ENCODE results near the gene FLNB.

FLNB gene

GRCh38 chr3:58098531-58098930, 90.3 kb downstream of the FLNB start:
- H3K4me1 ChIP-seq (ENCODE audit: control insufficient read depth, insufficient read depth, low read length): no peaks in the 10 kb centered on the region
- H3K36me3 ChIP-seq (ENCODE audit: control insufficient read depth in 2 of 2, insufficient read depth in 1 of 2, low read length in 2 of 2): peaks cover 0 to 80% of the 10 kb centered on the region in 2 experiments; a peak in 2 of 3 replicates
- H3K27ac ChIP-seq (ENCODE audit: extremely low read depth, low read depth, low read length): no peak overlapping the region
- CTCF ChIA-PET: no interaction called here
- TF ChIP-seq ZNF350 (tag by site-specific recombination; IDR thresholded peaks at IDR 0.05): no peak
- TF ChIP-seq CTCF (tag by site-specific recombination; IDR thresholded peaks at IDR 0.05): no peak
- TF ChIP-seq ZNF211 (tag by site-specific recombination; IDR thresholded peaks at IDR 0.05; ENCODE audit: low read depth): no peak
- H3K4me3 ChIP-seq (ENCODE audit: low read depth, low read length): no peak overlapping the region
- POLR2A ChIA-PET: no interaction called here
- no peaks in the 10 kb centered on the region for H3K9me3 ChIP-seq (ENCODE audit: control insufficient read depth, insufficient read depth, low read depth, low read length)

- CTCF ChIA-PET: no interaction called here
- POLR2A ChIA-PET: no interaction called here
- H3K36me3 ChIP-seq (ENCODE audit: control insufficient read depth in 2 of 2, insufficient read depth in 1 of 2, low read length in 2 of 2): peaks cover 0 to 89% of the 10 kb centered on the region in 2 experiments; a peak in 2 of 3 replicates
- H3K9me3 ChIP-seq (ENCODE audit: control insufficient read depth, insufficient read depth, low read depth, low read length): no peaks in the 10 kb centered on the region
- H3K4me3 ChIP-seq (ENCODE audit: low read depth, low read length): no peak overlapping the region
- H3K27ac ChIP-seq (ENCODE audit: extremely low read depth, low read depth, low read length): no peak overlapping the region
- H3K4me1 ChIP-seq (ENCODE audit: control insufficient read depth, insufficient read depth, low read length): no peaks in the 10 kb centered on the region
- TF ChIP-seq ZNF19 (tag by site-specific recombination; IDR thresholded peaks at IDR 0.05; ENCODE audit: low read depth) (no peak), ZBTB44 (tag by site-specific recombination; IDR thresholded peaks at IDR 0.05) (no peak), ZNF169 (tag by site-specific recombination; IDR thresholded peaks at IDR 0.05) (no peak), RBAK (tag by site-specific recombination; IDR thresholded peaks at IDR 0.05) (no peak), ZNF423 (tag by site-specific recombination; IDR thresholded peaks at IDR 0.05) (no peak), ZFP3 (tag by site-specific recombination; IDR thresholded peaks at IDR 0.05; ENCODE audit: low read depth) (no peak), ZNF23 (tag by site-specific recombination; IDR thresholded peaks at IDR 0.05; ENCODE audit: borderline replicate concordance) (no peak), ZBTB7A (tag by site-specific recombination; IDR thresholded peaks at IDR 0.05; ENCODE audit: low read depth) (no peak), ZNF140 (tag by site-specific recombination; IDR thresholded peaks at IDR 0.05) (no peak), ZNF24 (tag by site-specific recombination; IDR thresholded peaks at IDR 0.05) (no peak), HOXD13 (CRISPR knock-in tag; IDR thresholded peaks at IDR 0.05; ENCODE audit: borderline replicate concordance) (no peak), MEIS1 (CRISPR knock-in tag; IDR thresholded peaks at IDR 0.05; ENCODE audit: borderline replicate concordance) (no peak), OVOL3 (tag by site-specific recombination; IDR thresholded peaks at IDR 0.05) (no peak), ZNF174 (tag by site-specific recombination; IDR thresholded peaks at IDR 0.05) (no peak), ZBTB49 (tag by site-specific recombination; IDR thresholded peaks at IDR 0.05; ENCODE audit: low read depth) (no peak), ZNF311 (tag by site-specific recombination; IDR thresholded peaks at IDR 0.05; ENCODE audit: borderline replicate concordance) (no peak), ZNF473 (tag by site-specific recombination; IDR thresholded peaks at IDR 0.05) (no peak), ZNF518A (tag by site-specific recombination; conservative IDR thresholded peaks at IDR 0.05; ENCODE audit: low read depth) (no peak), KLF9 (tag by site-specific recombination; IDR thresholded peaks at IDR 0.05; ENCODE audit: low read depth) (no peak), ZFP37 (tag by site-specific recombination; IDR thresholded peaks at IDR 0.05) (no peak)
Measured at GRCh38 chr3:58099865-58100264, 91.6 kb downstream of the FLNB start.

Measured in HEK293 (cell line).